Kidney (tissue), 14 donors: ENCODE results near the gene ENTREP1. TPM values are rescaled to one million over a fixed set of nuclear protein-coding genes. Genes with fewer than 3 reads are reported as not detected.

Experiments used
- DNase-seq, 5 donors: peaks; one replicate each; pipeline ENCODE4 v3.0.0-alpha.2; 2013 to 2020
- FAIRE-seq: peaks from 2 replicates; lab custom pipeline; 2012; peaks lifted over from hg19 to GRCh38; lab: Jason Lieb, UNC
- H3K27ac ChIP-seq, 2 donors: one replicate each; pipeline ENCODE4 v1.7.0; 2013; ENCODE audit warnings: low read depth in 2 of 2, low read length in 2 of 2, inconsistent platforms in 1 of 2
- H3K27me3 ChIP-seq: one replicate; pipeline ENCODE4 v1.7.1; 2013; ENCODE audit warnings: low read length, inconsistent platforms; ENCODE audit not compliant: control insufficient read depth, insufficient read depth
- H3K36me3 ChIP-seq, 3 donors: one replicate each; pipeline versions ENCODE4 v1.7.0 to v1.7.1; 2013; ENCODE audit warnings: low read length in 3 of 3, control low read depth in 1 of 3, inconsistent platforms in 1 of 3; ENCODE audit not compliant: insufficient read depth in 3 of 3, control insufficient read depth in 2 of 3
- H3K4me1 ChIP-seq, 3 donors: one replicate each; pipeline versions ENCODE4 v1.7.0 to v1.7.1; 2013; ENCODE audit warnings: low read length in 3 of 3, inconsistent platforms in 1 of 3, low read depth in 1 of 3; ENCODE audit not compliant: control insufficient read depth in 2 of 3, insufficient read depth in 2 of 3
- H3K4me3 ChIP-seq, 3 donors: one replicate each; pipeline versions ENCODE4 v1.7.0 to v1.8.1; 2013; ENCODE audit warnings: low read length in 3 of 3, control low read depth in 1 of 3, inconsistent platforms in 1 of 3
- H3K9ac ChIP-seq, 3 donors: one replicate each; pipeline versions ENCODE4 v1.7.0 to v1.7.1; 2013; ENCODE audit warnings: low read length in 3 of 3, control low read depth in 1 of 3, inconsistent platforms in 1 of 3
- H3K9me3 ChIP-seq, 3 donors: one replicate each; pipeline versions ENCODE4 v1.7.0 to v1.7.1; 2013; ENCODE audit warnings: low read length in 3 of 3, control low read depth in 1 of 3, inconsistent platforms in 1 of 3; ENCODE audit not compliant: control insufficient read depth in 2 of 3, insufficient read depth in 1 of 3
- CTCF ChIP-seq: IDR thresholded peaks from 3 replicates; pipeline ENCODE4 v1.5.1; 2012; ENCODE audit warnings: mild to moderate bottlenecking, moderate library complexity, borderline replicate concordance; ENCODE audit not compliant: insufficient read depth; ENCODE audit errors: extremely low read depth
- intact Hi-C: fragments of 100-400 bp; cut with DNase I; formaldehyde crosslinking; loops from one replicate; pipeline ENCODE4 v1.11.1; 2022
- polyA plus RNA-seq: library from polyadenylated mRNA; stranded (reverse); fragments of 350-450 nt; fragmentation: Illumina TruSeq; extraction: RNeasy Lipid Tissue Mini Kit (QIAGEN cat#74804); gene quantifications from one replicate; pipeline ENCODE4 v1.2.3, GENCODE V29; 2014; ENCODE audit warnings: low read depth, low replicate concordance; ENCODE audit not compliant: insufficient read depth
- total RNA-seq: library from RNA; stranded (reverse); fragmentation: NEBNext Ultra II Directional; extraction: Animal tissue kit (Norgen Biotek cat#: 25700); gene quantifications from one replicate; pipeline ENCODE4 v1.2.1, GENCODE V29; 2021
- donor health status: control.
- donor health status: control.
- donor health status: control.
- donor health status: control.
- donor health status: control.
- donor health status: DM: yes; HTN: yes; CAD: no.
- donor health status: Normal renal cell carcinoma (clear cell type).

Gene ENTREP1
- total and polyA plus RNA-seq, 2 donors from 2014 or later = 7.5 to 8.6 TPM

GRCh38 chr9:69322256-69322655, 2.8 kb upstream of the ENTREP1 start:
- no peaks in the 10 kb centered on the region for H3K4me1 ChIP-seq
- peaks cover 6% of the 10 kb centered on the region for H3K27me3 ChIP-seq
- no peaks in the 10 kb centered on the region for H3K36me3 ChIP-seq
- intact Hi-C loops = no loop called here
- no peak overlapping the region for H3K27ac ChIP-seq
- no peak overlapping the region for H3K4me3 ChIP-seq
- DNase-seq (no peak), FAIRE-seq (no peak)
- H3K9me3 ChIP-seq = no peaks in the 10 kb centered on the region
- TF ChIP-seq CTCF = no peak
- no peak overlapping the region for H3K9ac ChIP-seq

- peak in 2 of 5 donors; percentile 48 to 64 for DNase-seq
- intact Hi-C loops = no loop called here
These were observed 1.2 kb upstream of the ENTREP1 start for GRCh38 chr9:69323861-69324260.

GRCh38 chr9:69325409-69326212, 596 bp downstream of the ENTREP1 start:
- Histone ChIP-seq H3K27me3 (peaks cover 6% of the 10 kb centered on the region), H3K9ac (peak overlapping the region in 1 of 3 donors; percentile 23)

More at GRCh38 chr9:69323861-69324260, 1.2 kb upstream of the ENTREP1 start:
- H3K36me3 ChIP-seq = no peaks in the 10 kb centered on the region
- FAIRE-seq = no peak
- H3K9ac ChIP-seq = no peak overlapping the region
- H3K4me1 ChIP-seq = no peaks in the 10 kb centered on the region
- no peak overlapping the region for H3K27ac ChIP-seq
- H3K27me3 ChIP-seq = peaks cover 6% of the 10 kb centered on the region
- no peaks in the 10 kb centered on the region for H3K9me3 ChIP-seq
- no peak overlapping the region for H3K4me3 ChIP-seq
- TF ChIP-seq CTCF = no peak

More at GRCh38 chr9:69325409-69326212, 596 bp downstream of the ENTREP1 start:
- no peak overlapping the region for H3K27ac ChIP-seq
- TF ChIP-seq CTCF = no peak
- no peaks in the 10 kb centered on the region for H3K4me1 ChIP-seq
- intact Hi-C loops = no loop called here
- peak overlapping the region in 2 of 3 donors; percentile 44 to 55 for H3K4me3 ChIP-seq
- no peak for FAIRE-seq
- DNase-seq = peak; percentile 32 to 79 (median 53)
- H3K36me3 ChIP-seq = no peaks in the 10 kb centered on the region
- no peaks in the 10 kb centered on the region for H3K9me3 ChIP-seq
